GM12892 (cell line): ENCODE data around the gene CD300LD.

Experiments used
- POLR2A ChIP-seq: IDR thresholded peaks from 2 replicates; pipeline ENCODE4 v1.6.1; 2011; ENCODE audit warnings: low read depth, low read length, control low read depth
- POLR2AphosphoS5 ChIP-seq: IDR thresholded peaks from 2 replicates; pipeline ENCODE4 v1.6.1; 2011; ENCODE audit warnings: low read depth, low read length, control low read depth

- TF ChIP-seq POLR2AphosphoS5 = no peak
- no peak for TF ChIP-seq POLR2A
Observed at GRCh38 chr17:74595037-74595750, 3.1 kb upstream of the CD300LD start.
